ENCODE measurements around the gene MID1.

MID1 gene

DNA sequence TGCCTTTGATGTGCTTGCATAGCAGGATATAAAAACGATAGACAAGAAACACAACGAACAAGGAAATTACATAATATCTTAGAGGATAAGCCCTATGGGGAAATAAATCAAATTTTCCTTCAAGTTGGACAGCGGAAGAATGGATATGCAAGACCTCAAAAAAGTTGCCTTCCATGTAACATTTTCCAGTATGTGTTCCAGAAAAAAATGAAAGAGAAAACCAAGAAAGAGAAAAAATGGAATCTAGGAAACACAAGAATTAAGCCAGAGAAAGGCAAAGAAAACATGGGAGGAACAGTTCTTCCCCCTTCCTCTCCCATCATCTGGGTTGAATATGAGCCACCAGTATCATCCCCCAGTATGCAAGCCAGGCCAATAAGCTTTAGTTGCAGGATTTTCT, 34.6 kb upstream of the MID1 start:
- TF ChIP-seq, protein P1, sequence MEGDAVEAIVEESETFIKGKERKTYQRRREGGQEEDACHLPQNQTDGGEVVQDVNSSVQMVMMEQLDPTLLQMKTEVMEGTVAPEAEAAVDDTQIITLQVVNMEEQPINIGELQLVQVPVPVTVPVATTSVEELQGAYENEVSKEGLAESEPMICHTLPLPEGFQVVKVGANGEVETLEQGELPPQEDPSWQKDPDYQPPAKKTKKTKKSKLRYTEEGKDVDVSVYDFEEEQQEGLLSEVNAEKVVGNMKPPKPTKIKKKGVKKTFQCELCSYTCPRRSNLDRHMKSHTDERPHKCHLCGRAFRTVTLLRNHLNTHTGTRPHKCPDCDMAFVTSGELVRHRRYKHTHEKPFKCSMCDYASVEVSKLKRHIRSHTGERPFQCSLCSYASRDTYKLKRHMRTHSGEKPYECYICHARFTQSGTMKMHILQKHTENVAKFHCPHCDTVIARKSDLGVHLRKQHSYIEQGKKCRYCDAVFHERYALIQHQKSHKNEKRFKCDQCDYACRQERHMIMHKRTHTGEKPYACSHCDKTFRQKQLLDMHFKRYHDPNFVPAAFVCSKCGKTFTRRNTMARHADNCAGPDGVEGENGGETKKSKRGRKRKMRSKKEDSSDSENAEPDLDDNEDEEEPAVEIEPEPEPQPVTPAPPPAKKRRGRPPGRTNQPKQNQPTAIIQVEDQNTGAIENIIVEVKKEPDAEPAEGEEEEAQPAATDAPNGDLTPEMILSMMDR (IDR thresholded peaks at IDR 0.05; ENCODE audit: extremely low read depth, insufficient read depth, missing control alignments), result no peak
- DNase-seq (ENCODE audit: low spot score), result no peak
- in situ Hi-C loops (cut with MboI; ENCODE audit: low pct_unique_long_range_greater_than_20kb, low sequenced_read_pairs, unreplicated experiment), result no loop called here

DNA sequence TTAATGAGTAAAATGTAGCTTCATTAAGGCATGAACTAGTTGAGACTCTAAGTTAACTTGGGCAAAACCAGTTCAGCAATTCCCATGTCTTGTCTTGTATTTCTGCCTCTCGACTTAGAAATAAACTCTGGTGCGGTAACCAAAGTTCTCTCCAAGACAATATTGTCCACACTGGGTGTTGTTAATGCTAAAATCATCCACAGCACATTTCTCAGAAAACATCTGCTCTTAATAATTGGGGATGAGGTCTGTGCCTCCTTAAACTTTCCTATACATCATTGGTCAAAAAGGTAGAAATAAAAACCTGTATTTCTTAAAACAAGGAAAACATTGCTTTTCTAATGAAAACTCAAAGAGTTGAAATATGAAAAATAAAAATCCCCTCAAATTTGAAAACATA, 32.9 kb upstream of the MID1 start:
- in situ Hi-C loops (cut with MboI; ENCODE audit: low pct_unique_long_range_greater_than_20kb, low sequenced_read_pairs, unreplicated experiment), result no loop called here
- TF ChIP-seq, protein P1 (IDR thresholded peaks at IDR 0.05; ENCODE audit: extremely low read depth, insufficient read depth, missing control alignments), result no peak
- no peak for DNase-seq (ENCODE audit: low spot score)

DNA sequence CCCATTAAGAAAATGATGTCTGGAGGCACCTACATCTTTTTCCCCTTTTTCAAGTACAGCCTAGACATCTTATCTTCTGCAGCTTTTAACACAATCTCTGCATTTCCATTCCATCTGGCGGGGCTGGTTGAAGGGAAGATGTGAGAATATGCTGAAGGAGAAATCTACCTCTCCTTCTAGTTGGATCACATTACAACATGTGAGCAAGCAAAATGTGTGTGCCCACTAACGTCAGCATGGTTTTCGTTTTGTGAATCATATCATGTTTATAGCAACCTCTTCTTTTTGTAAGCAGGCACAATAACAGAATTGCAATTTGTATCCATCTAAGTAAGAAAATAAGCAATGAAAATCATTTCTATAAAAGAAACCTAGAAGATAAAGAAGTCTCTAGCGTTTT, 28.9 kb upstream of the MID1 start:
- DNase-seq (ENCODE audit: low spot score), result no peak
- in situ Hi-C loops (cut with MboI; ENCODE audit: low pct_unique_long_range_greater_than_20kb, low sequenced_read_pairs, unreplicated experiment), result no loop called here
- TF ChIP-seq, protein P1 (IDR thresholded peaks at IDR 0.05; ENCODE audit: extremely low read depth, insufficient read depth, missing control alignments), result no peak

DNA sequence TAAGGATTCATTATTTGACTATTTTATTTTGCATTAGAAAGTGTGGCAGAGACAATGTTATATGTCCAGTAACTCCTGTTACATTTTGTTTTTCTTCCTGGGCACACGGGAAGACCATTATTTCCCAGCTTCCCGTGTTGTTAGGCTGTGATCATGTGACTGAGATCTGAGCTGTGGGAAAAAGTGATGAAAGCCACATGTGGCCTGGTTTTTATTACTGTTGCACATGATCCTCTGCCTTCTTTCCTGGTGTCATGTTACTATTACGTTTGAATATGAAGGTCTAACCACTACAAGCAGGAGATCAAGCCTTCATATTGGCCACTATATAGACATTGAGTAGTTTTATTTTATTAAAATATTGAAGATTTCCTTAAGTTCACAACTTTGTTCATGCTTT, 28.2 kb upstream of the MID1 start:
- DNase-seq (ENCODE audit: low spot score), result no peak
- TF ChIP-seq, protein P1 (IDR thresholded peaks at IDR 0.05; ENCODE audit: extremely low read depth, insufficient read depth, missing control alignments), result no peak
- in situ Hi-C loops (cut with MboI; ENCODE audit: low pct_unique_long_range_greater_than_20kb, low sequenced_read_pairs, unreplicated experiment), result no loop called here

DNA sequence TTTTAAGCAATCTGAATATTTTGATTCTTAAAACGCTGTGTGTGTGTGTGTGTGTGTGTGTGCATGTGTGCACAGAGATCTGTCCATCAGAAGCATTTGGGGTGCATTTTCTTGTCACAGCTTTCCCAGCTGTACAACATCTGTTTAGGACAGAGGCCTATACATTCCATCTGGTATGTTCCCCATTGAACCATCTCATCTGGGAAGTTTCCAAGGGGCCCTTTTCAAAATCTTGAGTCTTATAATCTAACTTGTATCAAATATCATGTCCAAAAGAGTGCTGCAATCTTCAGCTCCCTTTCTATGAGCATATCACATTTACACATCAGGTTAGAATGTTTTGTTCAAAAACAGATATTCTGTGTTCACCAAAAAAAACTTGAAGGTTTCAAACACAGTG, 16.5 kb upstream of the MID1 start:
- no peak for DNase-seq (ENCODE audit: low spot score)
- in situ Hi-C loops (cut with MboI; ENCODE audit: low pct_unique_long_range_greater_than_20kb, low sequenced_read_pairs, unreplicated experiment), result no loop called here
- TF ChIP-seq, protein P1 (IDR thresholded peaks at IDR 0.05; ENCODE audit: extremely low read depth, insufficient read depth, missing control alignments), result no peak

DNA sequence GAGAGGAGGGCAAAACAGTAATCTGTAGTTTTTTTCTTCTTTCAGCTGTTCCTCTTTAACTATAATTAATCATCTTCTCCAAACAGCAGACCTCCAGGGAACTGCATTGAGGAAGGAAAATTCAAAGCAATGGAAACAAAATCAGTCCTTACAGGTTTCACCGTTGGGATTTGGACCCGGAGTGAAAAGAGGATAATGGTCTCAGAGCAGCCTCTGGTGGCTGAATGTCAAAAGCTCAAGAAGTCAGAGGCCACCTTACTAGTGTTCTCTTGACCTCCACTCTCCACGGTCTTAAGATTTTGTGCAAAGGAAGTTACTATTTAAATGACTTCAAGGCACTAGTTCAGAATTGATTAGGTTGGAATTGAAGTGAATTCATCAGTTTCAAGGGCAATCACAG, 16.0 kb upstream of the MID1 start:
- DNase-seq (ENCODE audit: low spot score), result no peak
- in situ Hi-C loops (cut with MboI; ENCODE audit: low pct_unique_long_range_greater_than_20kb, low sequenced_read_pairs, unreplicated experiment), result no loop called here
- TF ChIP-seq, protein P1 (IDR thresholded peaks at IDR 0.05; ENCODE audit: extremely low read depth, insufficient read depth, missing control alignments), result peak; percentile 21

All from GM13977 (cell line).